T-helper 1 cell treated with Interleukin-12 subunit alpha and Interleukin-12 subunit beta and Interleukin-4 antibody, amounts not matched to agents 30 μg/mL and 1 μg/mL, for 36 hours (primary cell): Measurements from ENCODE around the gene TMEM11.

ENCODE experiments used
- H3K27ac Mint-ChIP-seq: one replicate; pipeline ENCODE4 v1.8.0; 2021; ENCODE audit warnings: mild to moderate bottlenecking, mixed read lengths
- H3K27me3 Mint-ChIP-seq: one replicate; pipeline ENCODE4 v1.8.0; 2021; ENCODE audit warnings: low read depth, mixed read lengths
- H3K36me3 Mint-ChIP-seq: one replicate; pipeline ENCODE4 v1.8.0; 2021; ENCODE audit warnings: low read depth, mixed read lengths
- H3K4me1 Mint-ChIP-seq: one replicate; pipeline ENCODE4 v1.8.0; 2021; ENCODE audit warnings: low read depth, mixed read lengths
- H3K4me3 Mint-ChIP-seq: one replicate; pipeline ENCODE4 v1.8.0; 2021; ENCODE audit warnings: mild to moderate bottlenecking, moderate library complexity, mixed read lengths
- H3K9me3 Mint-ChIP-seq: one replicate; pipeline ENCODE4 v1.8.0; 2021; ENCODE audit warnings: mixed read lengths

TMEM11 gene

GRCh38 chr17:21214015-21214776 is at the start of gene TMEM11:
TSS of gene TMEM11 (minus strand) at chr17:21214161. CDS start at chr17:21214152, 9 bp downstream.
- Mint-ChIP-seq H3K27me3 (no peaks in the 10 kb centered on the region), H3K27ac (peak within 1 kb of the TSS; percentile 94), H3K4me3 (peak within 1 kb of the TSS; percentile 94), H3K9me3 (no peaks in the 10 kb centered on the region), H3K4me1 (peaks cover 31% of the 10 kb centered on the region), H3K36me3 (peaks cover 8% of the 10 kb centered on the region)

GRCh38 chr17:21263376-21263775 is 49.4 kb upstream of the TMEM11 start:
- Mint-ChIP-seq H3K27ac (no peak overlapping the region), H3K9me3 (no peaks in the 10 kb centered on the region), H3K4me1 (peaks cover 19% of the 10 kb centered on the region), H3K36me3 (no peaks in the 10 kb centered on the region), H3K4me3 (no peak overlapping the region), H3K27me3 (no peaks in the 10 kb centered on the region)

GRCh38 chr17:21262259-21262993 is 48.5 kb upstream of the TMEM11 start:
- Mint-ChIP-seq H3K27me3 (no peaks in the 10 kb centered on the region), H3K4me3 (no peak overlapping the region), H3K9me3 (no peaks in the 10 kb centered on the region), H3K27ac (no peak overlapping the region), H3K4me1 (peaks cover 12% of the 10 kb centered on the region), H3K36me3 (no peaks in the 10 kb centered on the region)

GRCh38 chr17:21258593-21258992 is 44.6 kb upstream of the TMEM11 start:
- Mint-ChIP-seq H3K4me1 (peaks cover 14% of the 10 kb centered on the region), H3K4me3 (no peak overlapping the region), H3K27me3 (peaks cover 3% of the 10 kb centered on the region), H3K27ac (no peak overlapping the region), H3K36me3 (no peaks in the 10 kb centered on the region), H3K9me3 (no peaks in the 10 kb centered on the region)

- H3K4me1 Mint-ChIP-seq = peaks cover 17% of the 10 kb centered on the region
- peak overlapping the region; percentile 26 for H3K27ac Mint-ChIP-seq
- H3K4me3 Mint-ChIP-seq = peak overlapping the region; percentile 73
- no peaks in the 10 kb centered on the region for H3K9me3 Mint-ChIP-seq
- H3K27me3 Mint-ChIP-seq = peaks cover 20% of the 10 kb centered on the region
- H3K36me3 Mint-ChIP-seq = no peaks in the 10 kb centered on the region
Measured at GRCh38 chr17:21253646-21254441, 39.9 kb upstream of the TMEM11 start.

- H3K4me3 Mint-ChIP-seq = peak within 1 kb of the TSS; percentile 75
- H3K36me3 Mint-ChIP-seq = no peaks in the 10 kb centered on the region
- H3K27me3 Mint-ChIP-seq = peaks cover 20% of the 10 kb centered on the region
- H3K27ac Mint-ChIP-seq = peak within 1 kb of the TSS; percentile 26
- peaks cover 13% of the 10 kb centered on the region for H3K4me1 Mint-ChIP-seq
- no peaks in the 10 kb centered on the region for H3K9me3 Mint-ChIP-seq
Measured at GRCh38 chr17:21252796-21253645, 39.1 kb upstream of the TMEM11 start, which contains the start of gene NATD1. TSS of gene NATD1 (minus strand) at chr17:21253410. CDS start at chr17:21253264, 146 bp downstream.

- Mint-ChIP-seq H3K9me3 (no peaks in the 10 kb centered on the region), H3K4me1 (peaks cover 11% of the 10 kb centered on the region), H3K4me3 (peak overlapping the region; percentile 75), H3K36me3 (no peaks in the 10 kb centered on the region), H3K27me3 (peaks cover 20% of the 10 kb centered on the region), H3K27ac (no peak overlapping the region)
Measured at GRCh38 chr17:21252289-21252795, 38.4 kb upstream of the TMEM11 start.

- Mint-ChIP-seq H3K36me3 (no peaks in the 10 kb centered on the region), H3K27me3 (peaks cover 19% of the 10 kb centered on the region), H3K9me3 (no peaks in the 10 kb centered on the region), H3K27ac (no peak overlapping the region), H3K4me3 (no peak overlapping the region), H3K4me1 (peaks cover 11% of the 10 kb centered on the region)
Measured at GRCh38 chr17:21251337-21252010, 37.5 kb upstream of the TMEM11 start.

GRCh38 chr17:21250854-21251253 is 36.9 kb upstream of the TMEM11 start:
- no peak overlapping the region for H3K27ac Mint-ChIP-seq
- H3K4me1 Mint-ChIP-seq = peaks cover 11% of the 10 kb centered on the region
- peaks cover 16% of the 10 kb centered on the region for H3K27me3 Mint-ChIP-seq
- no peaks in the 10 kb centered on the region for H3K9me3 Mint-ChIP-seq
- no peak overlapping the region for H3K4me3 Mint-ChIP-seq
- no peaks in the 10 kb centered on the region for H3K36me3 Mint-ChIP-seq

GRCh38 chr17:21249920-21250703 is 36.2 kb upstream of the TMEM11 start:
- Mint-ChIP-seq H3K36me3 (no peaks in the 10 kb centered on the region), H3K27ac (no peak overlapping the region), H3K4me1 (peaks cover 11% of the 10 kb centered on the region), H3K9me3 (no peaks in the 10 kb centered on the region), H3K27me3 (peaks cover 16% of the 10 kb centered on the region), H3K4me3 (no peak overlapping the region)

- Mint-ChIP-seq H3K9me3 (no peaks in the 10 kb centered on the region), H3K36me3 (no peaks in the 10 kb centered on the region), H3K4me3 (no peak overlapping the region), H3K4me1 (peaks cover 11% of the 10 kb centered on the region), H3K27me3 (peaks cover 16% of the 10 kb centered on the region), H3K27ac (no peak overlapping the region)
Measured at GRCh38 chr17:21249086-21249795, 35.3 kb upstream of the TMEM11 start.

- Mint-ChIP-seq H3K27me3 (peaks cover 16% of the 10 kb centered on the region), H3K4me3 (no peak overlapping the region), H3K27ac (no peak overlapping the region), H3K36me3 (no peaks in the 10 kb centered on the region), H3K4me1 (peaks cover 4% of the 10 kb centered on the region), H3K9me3 (no peaks in the 10 kb centered on the region)
Measured at GRCh38 chr17:21248500-21248899, 34.5 kb upstream of the TMEM11 start.
